GM12865 (cell line): Measurements from ENCODE around the gene STK17A.
A peak's percentile ranks its signal among the peaks of the same experiment; 100 is the strongest.

ENCODE experiments used
- DNase-seq: peaks from one replicate; pipeline ENCODE4 v3.0.0; 2010; ENCODE audit warnings: low read depth
- H3K4me3 ChIP-seq: 2 replicates; pipeline ENCODE4 v1.5.1; 2011; ENCODE audit warnings: mild to moderate bottlenecking, low read depth, low read length, control low read depth
- CTCF ChIP-seq: IDR thresholded peaks from 2 replicates; pipeline ENCODE4 v1.5.1; 2011; ENCODE audit warnings: low read length, control low read depth, low read depth, inconsistent platforms; ENCODE audit not compliant: insufficient read depth; ENCODE audit errors: missing control alignments

STK17A gene

DNA sequence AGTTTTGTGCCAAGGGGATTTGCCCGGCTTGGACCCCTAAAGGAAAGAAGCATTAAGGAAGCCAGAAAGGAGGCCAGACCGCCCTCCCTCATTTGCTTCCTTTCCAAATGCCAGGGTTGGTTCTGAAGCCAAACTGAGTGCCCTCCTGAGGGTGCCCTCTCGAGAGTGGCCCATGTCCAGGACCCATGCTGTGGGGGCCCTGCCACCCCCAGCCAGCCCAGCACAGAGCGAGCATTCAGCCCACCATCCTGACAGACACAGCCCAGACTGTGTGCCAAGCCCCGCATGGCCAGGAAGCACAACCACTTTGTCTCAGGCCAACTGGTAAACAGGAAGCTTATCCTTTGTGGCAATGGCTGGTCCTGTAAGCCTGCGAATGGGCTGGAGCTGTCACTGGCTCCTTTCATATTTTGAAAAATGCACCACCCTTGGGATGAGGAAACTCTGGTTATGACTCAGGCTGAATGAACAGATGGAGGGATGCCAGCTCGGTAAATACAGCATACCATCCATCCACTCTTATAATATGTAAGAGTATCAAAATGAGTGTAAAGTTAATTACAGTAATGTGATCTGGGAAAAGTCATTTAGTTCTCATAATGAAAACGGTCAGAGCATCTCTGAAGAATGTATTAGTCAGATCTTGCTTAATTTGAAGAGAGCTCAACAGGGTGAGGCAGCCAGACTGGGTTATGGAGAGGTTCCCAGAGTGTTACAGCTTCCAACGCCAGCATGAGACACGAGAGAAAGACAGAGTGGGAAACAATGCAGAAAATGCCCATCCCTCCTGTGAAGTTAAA is 65.0 kb downstream of the STK17A start:
- peak overlapping the region; percentile 38 for H3K4me3 ChIP-seq
- DNase-seq = peak; percentile 82
- TF ChIP-seq CTCF = no peak

DNA sequence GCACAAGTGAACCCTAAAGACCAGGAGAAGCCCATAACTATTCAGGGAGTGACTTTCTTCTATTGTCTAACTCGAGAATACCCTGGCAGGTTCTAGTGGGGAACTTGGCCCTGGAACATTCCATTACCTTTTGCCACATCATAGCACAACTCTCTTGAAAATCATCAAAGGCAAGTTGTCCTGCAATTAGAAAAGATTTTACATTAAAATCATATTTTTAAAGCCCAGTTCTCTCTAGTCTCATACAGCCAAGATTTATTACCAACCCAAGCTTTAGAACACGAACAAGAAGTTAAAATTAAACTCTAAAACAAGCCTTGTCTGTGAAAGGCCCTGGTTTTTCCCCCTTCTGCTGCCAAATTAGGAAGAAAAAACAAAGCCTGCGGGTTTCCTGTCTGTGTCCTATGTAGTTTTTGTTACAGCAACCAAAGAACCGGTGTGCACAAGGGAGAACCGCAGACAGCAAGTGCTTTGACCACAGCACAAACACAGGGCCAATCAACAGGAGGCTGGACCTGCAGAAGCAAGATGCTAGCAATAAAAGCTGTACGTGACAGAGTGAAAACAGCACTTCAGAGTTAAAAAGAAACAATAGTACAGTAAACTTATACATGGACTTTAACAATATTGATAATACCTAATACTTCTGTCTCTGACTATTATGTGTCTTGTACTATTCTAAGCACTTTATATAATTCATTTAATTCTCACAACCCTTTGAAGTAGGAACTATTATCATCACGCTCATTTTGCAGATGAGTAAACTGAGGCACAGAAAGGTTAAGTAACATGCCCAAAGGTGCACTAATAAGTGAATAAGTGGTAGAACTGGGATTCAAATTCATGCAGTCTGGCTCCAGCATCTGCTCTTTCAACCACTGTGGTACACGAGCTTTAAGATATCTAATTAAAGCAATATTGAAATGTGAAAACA is 65.8 kb downstream of the STK17A start:
- TF ChIP-seq CTCF = no peak
- peak; percentile 97 for DNase-seq
- peak overlapping the region; percentile 38 for H3K4me3 ChIP-seq

GRCh38 chr7:43649755-43650274 is 66.9 kb downstream of the STK17A start:
- TF ChIP-seq CTCF = no peak
- peak overlapping the region; percentile 55 for H3K4me3 ChIP-seq
- peak; percentile 96 for DNase-seq

GRCh38 chr7:43650457-43651052 is 67.6 kb downstream of the STK17A start:
- DNase-seq = peak; percentile 58
- H3K4me3 ChIP-seq = peak overlapping the region; percentile 55
- no peak for TF ChIP-seq CTCF

DNA sequence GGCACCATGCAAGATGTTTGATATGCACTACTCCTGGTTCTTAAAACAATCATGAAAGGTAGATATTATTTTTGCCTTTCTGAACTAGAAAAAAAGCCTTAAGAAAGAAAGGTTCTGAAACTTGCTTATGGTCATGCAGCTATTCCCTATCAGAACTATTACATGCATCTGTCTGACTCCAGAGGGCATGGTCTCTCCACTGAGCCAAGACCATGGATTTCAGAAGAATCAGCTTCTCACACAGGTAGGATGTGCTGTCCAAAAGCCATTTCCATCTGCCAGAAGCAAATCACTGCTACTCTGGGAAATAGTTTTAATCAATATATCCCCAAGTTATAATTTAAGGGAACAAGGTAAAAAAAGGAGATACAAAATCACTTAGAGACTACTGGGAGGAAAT is 69.5 kb downstream of the STK17A start:
- no peak for TF ChIP-seq CTCF
- peak; percentile 54 for DNase-seq
- H3K4me3 ChIP-seq = no peak overlapping the region

DNA sequence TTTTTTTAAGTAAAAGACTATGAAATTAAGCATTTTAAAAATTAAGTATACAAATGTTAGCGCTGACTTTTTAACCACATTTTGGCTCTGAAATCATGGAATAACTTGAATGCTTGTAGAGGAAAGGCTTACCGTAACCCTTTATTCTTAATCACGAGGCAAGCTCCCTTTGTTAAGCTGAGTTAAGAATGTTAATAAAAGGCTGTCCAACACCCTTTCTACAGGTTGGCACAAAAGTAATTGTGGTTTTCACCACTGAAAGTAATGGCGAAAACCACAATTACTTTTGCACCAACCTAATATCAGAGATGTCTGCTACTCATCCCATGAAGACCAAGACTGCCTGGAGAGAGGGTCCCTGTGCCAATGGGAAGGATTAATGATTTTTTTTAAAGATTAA is 70.6 kb downstream of the STK17A start:
- no peak for TF ChIP-seq CTCF

More for the DNA sequence above, 70.6 kb downstream of the STK17A start:
- no peak for DNase-seq
- H3K4me3 ChIP-seq = no peak overlapping the region
